Smooth muscle cell (in vitro differentiated cells): ENCODE results near the gene RBM47. TPM values are rescaled to one million over a fixed set of nuclear protein-coding genes. Genes with fewer than 3 reads are reported as not detected.

Experiments used
- DNase-seq: peaks from one replicate; lab custom pipeline; 2025; ENCODE audit not compliant: unreplicated experiment; lab: John Stamatoyannopoulos, UW
- H2AFZ ChIP-seq: fragments of 200-600 bp; sonication (generic); 2 replicates; pipeline ENCODE4 v1.6.0; 2016; ENCODE audit warnings: antibody characterized with exemption, low read depth, mild to moderate bottlenecking
- H3F3A ChIP-seq: fragments of 200-600 bp; sonication (generic); 2 replicates; pipeline ENCODE4 v1.6.0; 2017; ENCODE audit warnings: antibody characterized with exemption, low read depth
- H3K27ac ChIP-seq: fragments of 200-600 bp; sonication (generic); 2 replicates; pipeline ENCODE4 v1.5.1; 2016; ENCODE audit warnings: low read depth, mild to moderate bottlenecking
- H3K27me3 ChIP-seq: fragments of 200-600 bp; sonication (generic); 2 replicates; pipeline ENCODE4 v1.6.1; 2016; ENCODE audit warnings: low read depth, mild to moderate bottlenecking
- H3K36me3 ChIP-seq: fragments of 200-600 bp; sonication (generic); 2 replicates; pipeline ENCODE4 v1.5.1; 2016; ENCODE audit warnings: low read depth
- H3K4me1 ChIP-seq: fragments of 200-600 bp; sonication (generic); 2 replicates; pipeline ENCODE4 v1.5.1; 2016; ENCODE audit warnings: low read depth
- H3K4me2 ChIP-seq: fragments of 200-600 bp; sonication (generic); 2 replicates; pipeline ENCODE4 v1.6.0; 2016; ENCODE audit warnings: mild to moderate bottlenecking
- H3K4me3 ChIP-seq: fragments of 200-600 bp; sonication (generic); 2 replicates; pipeline ENCODE4 v1.5.1; 2016; ENCODE audit warnings: mild to moderate bottlenecking
- H3K79me2 ChIP-seq: fragments of 200-600 bp; sonication (generic); 2 replicates; pipeline ENCODE4 v1.6.0; 2016; ENCODE audit warnings: low read depth, mild to moderate bottlenecking
- H3K9ac ChIP-seq: fragments of 200-600 bp; sonication (generic); 2 replicates; pipeline ENCODE4 v1.6.0; 2016; ENCODE audit warnings: low read depth
- H3K9me3 ChIP-seq: fragments of 200-600 bp; sonication (generic); replicated peaks from 2 replicates; pipeline ENCODE4 v1.5.1; 2016; ENCODE audit warnings: low read depth
- H4K20me1 ChIP-seq: fragments of 200-600 bp; sonication (generic); 2 replicates; pipeline ENCODE4 v1.6.0; 2016; ENCODE audit warnings: low read depth
- WGBS: methylation state at CpG from one replicate; pipeline ENCODE4 v1.1.7; 2016; ENCODE audit warnings: low lambda C conversion rate; 5-methylcytosine and 5-hydroxymethylcytosine counted together
- polyA plus RNA-seq: library from polyadenylated mRNA; unstranded; fragments of >200 nt; fragmentation: Nextera tagmentation; extraction: Ambion mirVana; gene quantifications from 2 replicates; pipeline ENCODE4 v1.2.1, GENCODE V29; 2016
- total RNA-seq: library from RNA; depleted of rRNA; stranded (reverse); fragments of >200 nt; gene quantifications from 2 replicates; pipeline ENCODE4 v1.2.3, GENCODE V29; 2014
- TF ChIP-seq, protein P1 (sequence below): fragments of 200-600 bp; sonication (generic); IDR thresholded peaks from 2 replicates; pipeline ENCODE4 v1.5.1; 2017; ENCODE audit warnings: borderline replicate concordance, mild to moderate bottlenecking, antibody characterized with exemption; ENCODE audit not compliant: insufficient read depth, poor library complexity, severe bottlenecking

The RBM47 gene
- total and polyA plus RNA-seq, 2 experiments from 2014 or later: 3.4 to 5.5 TPM

DNA sequence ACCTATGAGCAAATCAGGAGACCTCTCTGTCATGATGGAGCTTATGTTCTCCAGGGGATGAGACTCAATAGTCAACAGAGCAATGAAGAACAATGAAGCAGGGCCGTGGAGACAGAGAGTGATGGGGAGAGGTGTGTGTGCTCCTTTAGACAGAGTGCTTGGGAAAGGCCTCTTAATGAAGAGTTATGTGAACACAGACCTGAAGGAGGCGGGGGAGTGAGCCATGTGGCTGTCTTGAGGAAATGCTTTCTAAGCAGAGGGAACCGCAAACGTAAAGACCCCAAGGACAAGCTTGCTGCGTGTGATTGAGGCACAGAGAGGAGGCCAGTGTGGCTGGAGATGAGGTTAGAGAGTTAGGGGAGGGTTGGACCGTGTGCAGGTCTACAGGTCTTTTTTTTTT lies 241.4 kb downstream of the RBM47 start:
- Histone ChIP-seq H3K27ac (no peak overlapping the region), H2AFZ (no peak overlapping the region), H4K20me1 (no peaks in the 10 kb centered on the region), H3K4me3 (no peak overlapping the region), H3K9me3 (no peaks in the 10 kb centered on the region), H3K4me1 (no peaks in the 10 kb centered on the region), H3K27me3 (no peaks in the 10 kb centered on the region), H3F3A (no peaks in the 10 kb centered on the region), H3K36me3 (no peaks in the 10 kb centered on the region), H3K4me2 (no peak overlapping the region), H3K9ac (no peak overlapping the region), H3K79me2 (no peaks in the 10 kb centered on the region)
- 71% methylated on average over 6 of the region's 6 CpGs for WGBS
- DNase-seq: no peak
- TF ChIP-seq, protein P1, sequence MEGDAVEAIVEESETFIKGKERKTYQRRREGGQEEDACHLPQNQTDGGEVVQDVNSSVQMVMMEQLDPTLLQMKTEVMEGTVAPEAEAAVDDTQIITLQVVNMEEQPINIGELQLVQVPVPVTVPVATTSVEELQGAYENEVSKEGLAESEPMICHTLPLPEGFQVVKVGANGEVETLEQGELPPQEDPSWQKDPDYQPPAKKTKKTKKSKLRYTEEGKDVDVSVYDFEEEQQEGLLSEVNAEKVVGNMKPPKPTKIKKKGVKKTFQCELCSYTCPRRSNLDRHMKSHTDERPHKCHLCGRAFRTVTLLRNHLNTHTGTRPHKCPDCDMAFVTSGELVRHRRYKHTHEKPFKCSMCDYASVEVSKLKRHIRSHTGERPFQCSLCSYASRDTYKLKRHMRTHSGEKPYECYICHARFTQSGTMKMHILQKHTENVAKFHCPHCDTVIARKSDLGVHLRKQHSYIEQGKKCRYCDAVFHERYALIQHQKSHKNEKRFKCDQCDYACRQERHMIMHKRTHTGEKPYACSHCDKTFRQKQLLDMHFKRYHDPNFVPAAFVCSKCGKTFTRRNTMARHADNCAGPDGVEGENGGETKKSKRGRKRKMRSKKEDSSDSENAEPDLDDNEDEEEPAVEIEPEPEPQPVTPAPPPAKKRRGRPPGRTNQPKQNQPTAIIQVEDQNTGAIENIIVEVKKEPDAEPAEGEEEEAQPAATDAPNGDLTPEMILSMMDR: no peak

DNA sequence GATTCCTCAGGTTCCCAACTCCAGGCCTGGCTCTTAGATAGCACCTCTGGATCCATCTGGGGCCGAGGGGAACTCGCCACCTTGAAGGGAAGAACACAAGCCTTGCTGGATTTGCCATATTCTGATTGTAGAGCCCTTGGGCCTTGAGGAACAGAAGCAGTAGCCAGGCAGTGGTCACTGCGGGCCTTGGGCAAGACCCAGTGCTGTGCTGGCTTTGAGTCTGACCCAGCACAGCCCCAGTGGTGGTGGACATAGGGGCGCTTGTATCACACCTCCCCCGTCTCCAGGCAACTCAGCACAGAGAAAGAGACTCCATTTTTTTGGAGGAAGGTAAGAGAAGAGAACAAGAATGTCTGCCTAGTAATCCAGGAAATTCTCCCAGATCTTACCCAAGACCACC lies 249.0 kb downstream of the RBM47 start:
- no peak overlapping the region for H3K4me2 ChIP-seq
- DNase-seq: no peak
- no peaks in the 10 kb centered on the region for H3K79me2 ChIP-seq
- no peaks in the 10 kb centered on the region for H3K4me1 ChIP-seq
- 74% methylated on average over 5 of the region's 5 CpGs for WGBS
- H3K4me3 ChIP-seq: no peak overlapping the region
- no peaks in the 10 kb centered on the region for H4K20me1 ChIP-seq
- H3K27ac ChIP-seq: no peak overlapping the region
- no peaks in the 10 kb centered on the region for H3F3A ChIP-seq
- H3K27me3 ChIP-seq: no peaks in the 10 kb centered on the region
- H3K36me3 ChIP-seq: no peaks in the 10 kb centered on the region
- TF ChIP-seq, protein P1: no peak
- H3K9me3 ChIP-seq: no peaks in the 10 kb centered on the region
- no peak overlapping the region for H2AFZ ChIP-seq
- H3K9ac ChIP-seq: no peak overlapping the region

- Histone ChIP-seq H3K36me3 (no peaks in the 10 kb centered on the region), H3K4me2 (no peak overlapping the region), H3K9me3 (no peaks in the 10 kb centered on the region), H4K20me1 (no peaks in the 10 kb centered on the region), H3F3A (no peaks in the 10 kb centered on the region), H3K4me1 (no peaks in the 10 kb centered on the region), H3K79me2 (no peaks in the 10 kb centered on the region), H3K9ac (no peak overlapping the region), H3K4me3 (no peak overlapping the region), H3K27ac (no peak overlapping the region), H3K27me3 (no peaks in the 10 kb centered on the region), H2AFZ (no peak overlapping the region)
- 64% methylated on average over 3 of the region's 3 CpGs for WGBS
- TF ChIP-seq, protein P1: no peak
- no peak for DNase-seq
Observed at GRCh38 chr4:40379248-40379647, 250.4 kb downstream of the RBM47 start.

- Histone ChIP-seq H2AFZ (no peak overlapping the region), H4K20me1 (no peaks in the 10 kb centered on the region), H3K4me3 (no peak overlapping the region), H3K4me1 (no peaks in the 10 kb centered on the region), H3K27me3 (no peaks in the 10 kb centered on the region), H3K9me3 (no peaks in the 10 kb centered on the region), H3K4me2 (no peak overlapping the region), H3K9ac (no peak overlapping the region), H3K36me3 (no peaks in the 10 kb centered on the region), H3F3A (no peaks in the 10 kb centered on the region), H3K79me2 (no peaks in the 10 kb centered on the region), H3K27ac (no peak overlapping the region)
- TF ChIP-seq, protein P1: no peak
- DNase-seq: no peak
- 46% methylated on average over 2 of the region's 2 CpGs for WGBS
Observed at GRCh38 chr4:40378619-40379018, 251.0 kb downstream of the RBM47 start.
